Trophoblast cell (in vitro differentiated cells and primary cell): ENCODE measurements around the gene CDKAL1.
"Not testable (repeated sequence)": the region's sequence is repeated elsewhere in the genome, so short reads cannot be mapped to it uniquely, and the experiment has no call there.

Experiments used
- DNase-seq, 2 donors: peaks; one replicate each; pipeline ENCODE4 v3.0.0-alpha.2; 2016
- H2AFZ ChIP-seq: 2 replicates; pipeline ENCODE4 v1.6.1; 2013; ENCODE audit warnings: low read length, moderate library complexity, mild to moderate bottlenecking; ENCODE audit not compliant: insufficient read depth, poor library complexity
- H2AK5ac ChIP-seq: 2 replicates; pipeline ENCODE4 v1.6.1; 2013; ENCODE audit warnings: mild to moderate bottlenecking, low read length
- H2BK120ac ChIP-seq: 2 replicates; pipeline ENCODE4 v1.6.1; 2013; ENCODE audit warnings: low read length, mild to moderate bottlenecking, moderate library complexity; ENCODE audit not compliant: insufficient read depth, poor library complexity
- H2BK12ac ChIP-seq: 2 replicates; pipeline ENCODE4 v1.6.1; 2013; ENCODE audit warnings: mild to moderate bottlenecking, low read length, moderate library complexity
- H2BK5ac ChIP-seq: 2 replicates; pipeline ENCODE4 v1.6.1; 2013; ENCODE audit warnings: low read length, low read depth, moderate library complexity, mild to moderate bottlenecking; ENCODE audit not compliant: poor library complexity
- H3K14ac ChIP-seq: 2 replicates; pipeline ENCODE4 v1.6.1; 2013; ENCODE audit warnings: mild to moderate bottlenecking, low read length
- H3K18ac ChIP-seq: 2 replicates; pipeline ENCODE4 v1.6.1; 2013; ENCODE audit warnings: mild to moderate bottlenecking, low read length
- H3K23ac ChIP-seq: 2 replicates; pipeline ENCODE4 v1.6.1; 2013; ENCODE audit warnings: low read length
- H3K27ac ChIP-seq: 2 replicates; pipeline ENCODE4 v1.5.1; 2013; ENCODE audit warnings: low read depth, mild to moderate bottlenecking, inconsistent platforms, low read length, moderate library complexity
- H3K27me3 ChIP-seq: 2 replicates; pipeline ENCODE4 v1.6.1; 2013; ENCODE audit warnings: inconsistent platforms, mild to moderate bottlenecking, low read length, moderate library complexity; ENCODE audit not compliant: insufficient read depth
- H3K36me3 ChIP-seq, 2 experiments: 1 replicate in 1 of 2; 2 replicates in 1 of 2; pipeline ENCODE4 v1.6.1; 2013; ENCODE audit warnings: low read length in 2 of 2, mild to moderate bottlenecking in 2 of 2, moderate library complexity in 1 of 2; ENCODE audit not compliant: insufficient read depth in 2 of 2, control insufficient read depth in 1 of 2
- H3K4ac ChIP-seq: 2 replicates; pipeline ENCODE4 v1.6.1; 2013; ENCODE audit warnings: low read depth, mild to moderate bottlenecking, low read length, moderate library complexity
- H3K4me1 ChIP-seq, 2 experiments: 1 replicate in 1 of 2; 2 replicates in 1 of 2; pipeline ENCODE4 v1.6.1; 2013; ENCODE audit warnings: low read length in 2 of 2, mild to moderate bottlenecking in 2 of 2, moderate library complexity in 1 of 2; ENCODE audit not compliant: insufficient read depth in 2 of 2, control insufficient read depth in 1 of 2
- H3K4me2 ChIP-seq: 2 replicates; pipeline ENCODE4 v1.6.1; 2013; ENCODE audit warnings: inconsistent platforms, mild to moderate bottlenecking, low read length, moderate library complexity
- H3K4me3 ChIP-seq: 2 replicates; pipeline ENCODE4 v1.5.1; 2013; ENCODE audit warnings: mild to moderate bottlenecking, low read depth, low read length, inconsistent platforms
- H3K79me1 ChIP-seq: one replicate; pipeline ENCODE4 v1.6.1; 2013; ENCODE audit warnings: low read length
- H3K79me2 ChIP-seq: 2 replicates; pipeline ENCODE4 v1.6.1; 2013; ENCODE audit warnings: low read length, mild to moderate bottlenecking; ENCODE audit not compliant: control insufficient read depth, insufficient read depth, poor library complexity
- H3K9ac ChIP-seq: 2 replicates; pipeline ENCODE4 v1.6.1; 2013; ENCODE audit warnings: mild to moderate bottlenecking, low read length
- H3K9me3 ChIP-seq: 2 replicates; pipeline ENCODE4 v1.6.1; 2013; ENCODE audit warnings: low read depth, mild to moderate bottlenecking, control low read depth, inconsistent platforms, low read length; ENCODE audit not compliant: insufficient read depth
- H4K12ac ChIP-seq: 2 replicates; pipeline ENCODE4 v1.6.1; 2013; ENCODE audit warnings: low read depth, mild to moderate bottlenecking, low read length, moderate library complexity
- H4K8ac ChIP-seq: 2 replicates; pipeline ENCODE4 v1.6.1; 2013; ENCODE audit warnings: low read depth, mild to moderate bottlenecking, low read length, moderate library complexity
- H4K91ac ChIP-seq: one replicate; pipeline ENCODE4 v1.6.1; 2013; ENCODE audit warnings: low read depth, mild to moderate bottlenecking, low read length, moderate library complexity
- WGBS: extraction: QIAGEN DNeasy Blood & Tissue Kit; methylation state at CpG from one replicate; pipeline ENCODE4 v1.1.7; 2013; ENCODE audit warnings: missing lambda C conversion rate; ENCODE audit not compliant: insufficient read length, insufficient coverage; ENCODE audit errors: extremely low coverage; 5-methylcytosine and 5-hydroxymethylcytosine counted together

Gene CDKAL1

DNA sequence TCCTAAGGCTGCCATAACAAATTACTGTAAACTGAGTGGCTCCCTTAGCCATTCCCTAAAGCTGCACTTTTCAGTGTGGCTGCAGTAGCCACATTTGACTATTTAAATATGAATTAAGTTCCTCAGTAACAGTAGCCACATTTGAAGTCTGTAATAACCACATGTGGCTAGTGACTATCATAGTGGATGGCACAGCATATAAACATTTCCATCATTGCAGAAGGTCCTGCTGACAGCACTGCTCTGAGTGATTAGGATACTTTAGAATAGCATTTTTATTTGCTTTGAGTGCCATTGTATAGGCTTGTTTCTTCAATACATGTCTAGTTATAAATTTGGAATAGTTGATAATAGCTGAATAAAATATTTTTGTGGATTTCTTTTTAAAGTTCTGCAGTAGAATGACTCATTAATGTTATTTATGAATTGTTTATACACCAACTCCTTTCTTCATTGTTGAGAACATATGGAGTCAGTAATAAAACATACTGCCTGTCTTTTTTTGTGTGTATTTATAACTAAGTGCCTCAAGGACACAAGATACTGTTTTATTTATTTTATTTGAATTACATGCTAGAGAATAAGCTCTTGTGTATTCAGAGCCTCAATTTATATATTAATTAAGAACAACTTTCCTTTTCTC, 217.2 kb downstream of the CDKAL1 start:
- Histone ChIP-seq H3K14ac (no peak overlapping the region), H3K18ac (no peak overlapping the region), H3K79me2 (no peaks in the 10 kb centered on the region), H4K8ac (no peak overlapping the region), H3K4ac (no peak overlapping the region), H4K91ac (no peak overlapping the region), H3K27ac (no peak overlapping the region), H4K12ac (no peak overlapping the region), H2BK120ac (no peak overlapping the region), H3K23ac (no peak overlapping the region), H3K4me3 (no peak overlapping the region), H3K79me1 (no peaks in the 10 kb centered on the region), H3K9me3 (peaks cover 2% of the 10 kb centered on the region), H2AK5ac (no peak overlapping the region), H3K4me1 (no peaks in the 10 kb centered on the region), H3K9ac (no peak overlapping the region), H3K4me2 (no peak overlapping the region), H3K36me3 (no peaks in the 10 kb centered on the region), H2AFZ (no peak overlapping the region), H2BK12ac (no peak overlapping the region), H2BK5ac (no peak overlapping the region), H3K27me3 (no peaks in the 10 kb centered on the region)
- no peak for DNase-seq

- no peak overlapping the region for H3K4me3 ChIP-seq
- H3K23ac ChIP-seq = no peak overlapping the region
- H2AK5ac ChIP-seq = no peak overlapping the region
- no peak overlapping the region for H3K4ac ChIP-seq
- no peaks in the 10 kb centered on the region for H3K9me3 ChIP-seq
- H3K36me3 ChIP-seq = no peaks in the 10 kb centered on the region
- no peak overlapping the region for H2BK120ac ChIP-seq
- H3K27ac ChIP-seq = no peak overlapping the region
- H3K4me1 ChIP-seq = no peaks in the 10 kb centered on the region
- H3K27me3 ChIP-seq = no peaks in the 10 kb centered on the region
- H3K14ac ChIP-seq = no peak overlapping the region
- no peak overlapping the region for H2BK5ac ChIP-seq
- no peak overlapping the region for H4K91ac ChIP-seq
- no peak overlapping the region for H3K18ac ChIP-seq
- no peak overlapping the region for H3K9ac ChIP-seq
- H4K8ac ChIP-seq = no peak overlapping the region
- no peaks in the 10 kb centered on the region for H3K79me2 ChIP-seq
- no peak overlapping the region for H3K4me2 ChIP-seq
- no peak overlapping the region for H2AFZ ChIP-seq
- DNase-seq = no peak
- no peak overlapping the region for H2BK12ac ChIP-seq
- no peaks in the 10 kb centered on the region for H3K79me1 ChIP-seq
- no peak overlapping the region for H4K12ac ChIP-seq
These were observed 221.4 kb downstream of the CDKAL1 start for GRCh38 chr6:20755631-20756030.

DNA sequence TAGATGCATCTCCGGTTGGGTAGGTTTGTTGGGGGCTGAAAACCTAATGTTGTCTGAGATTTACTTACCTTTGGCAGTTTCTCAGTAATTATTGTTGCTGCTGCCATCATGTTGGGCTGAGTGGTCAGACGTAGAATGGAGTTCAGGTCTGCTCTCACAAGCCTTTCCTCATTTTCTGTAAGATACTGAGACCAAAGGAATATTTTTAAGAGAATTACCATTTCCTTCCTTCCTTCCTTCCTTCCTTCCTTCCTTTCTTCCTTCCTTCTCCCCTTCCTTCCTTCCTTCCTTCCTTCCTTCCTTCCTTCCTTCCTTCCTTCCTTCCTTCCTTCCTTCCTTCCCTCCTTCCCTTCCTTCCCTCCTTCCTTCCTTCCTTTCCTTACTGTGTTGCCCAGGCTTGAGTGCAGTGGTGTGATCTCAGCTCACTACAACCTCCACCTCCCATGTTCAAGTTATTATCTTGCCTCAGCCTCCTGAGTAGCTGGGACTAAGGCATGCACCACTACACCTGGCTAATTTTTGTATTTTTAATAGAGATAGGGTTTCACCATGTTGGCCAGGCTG, 222.4 kb downstream of the CDKAL1 start:
- H3K79me2 ChIP-seq, H2AK5ac ChIP-seq, H2BK12ac ChIP-seq, H4K91ac ChIP-seq, H3K9me3 ChIP-seq, H3K4me3 ChIP-seq, H3K79me1 ChIP-seq, H3K4me1 ChIP-seq, H3K27ac ChIP-seq, H3K36me3 ChIP-seq, H3K9ac ChIP-seq, H3K27me3 ChIP-seq, H3K4me2 ChIP-seq, DNase-seq, H3K18ac ChIP-seq, H3K14ac ChIP-seq, H2AFZ ChIP-seq, H3K23ac ChIP-seq, H2BK120ac ChIP-seq, H4K12ac ChIP-seq, H3K4ac ChIP-seq, H2BK5ac ChIP-seq: not testable (repeated sequence)
- no CpG with 5 or more reads among the region's 2 CpGs for WGBS
- H4K8ac ChIP-seq = peak overlapping the region; percentile 10

DNA sequence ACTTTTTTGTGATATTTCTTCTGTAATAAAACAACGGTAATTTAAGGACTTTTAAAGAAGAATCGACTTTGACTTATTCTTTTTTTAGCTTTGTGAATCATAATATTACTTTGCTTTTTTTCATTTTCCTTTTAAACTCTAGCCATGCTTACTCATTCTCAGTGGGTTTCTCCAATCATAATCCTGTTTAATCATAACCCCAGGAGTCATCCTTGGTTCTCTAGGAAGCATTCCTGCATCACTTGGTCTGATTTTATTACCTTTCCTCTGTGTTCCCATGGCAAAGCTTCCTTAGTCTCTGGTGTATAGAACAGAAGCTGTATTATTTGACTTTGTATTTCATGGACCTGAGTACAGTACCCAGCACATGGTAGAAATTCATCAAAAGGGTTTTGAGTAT, 223.5 kb downstream of the CDKAL1 start:
- Histone ChIP-seq H2AFZ (no peak overlapping the region), H2BK12ac (no peak overlapping the region), H2BK5ac (no peak overlapping the region), H3K23ac (no peak overlapping the region), H3K27ac (no peak overlapping the region), H3K4me2 (no peak overlapping the region), H4K12ac (no peak overlapping the region), H3K9ac (no peak overlapping the region), H3K9me3 (no peaks in the 10 kb centered on the region), H4K91ac (no peak overlapping the region), H3K4me3 (no peak overlapping the region), H3K27me3 (no peaks in the 10 kb centered on the region), H2BK120ac (no peak overlapping the region), H4K8ac (no peak overlapping the region), H3K18ac (no peak overlapping the region), H3K4ac (no peak overlapping the region), H3K79me1 (no peaks in the 10 kb centered on the region), H3K4me1 (no peaks in the 10 kb centered on the region), H2AK5ac (no peak overlapping the region), H3K14ac (no peak overlapping the region), H3K36me3 (no peaks in the 10 kb centered on the region), H3K79me2 (no peaks in the 10 kb centered on the region)
- WGBS = no CpG with 5 or more reads among the region's 2 CpGs
- no peak for DNase-seq
